Measurements from ENCODE around the gene RPS10.

DNA sequence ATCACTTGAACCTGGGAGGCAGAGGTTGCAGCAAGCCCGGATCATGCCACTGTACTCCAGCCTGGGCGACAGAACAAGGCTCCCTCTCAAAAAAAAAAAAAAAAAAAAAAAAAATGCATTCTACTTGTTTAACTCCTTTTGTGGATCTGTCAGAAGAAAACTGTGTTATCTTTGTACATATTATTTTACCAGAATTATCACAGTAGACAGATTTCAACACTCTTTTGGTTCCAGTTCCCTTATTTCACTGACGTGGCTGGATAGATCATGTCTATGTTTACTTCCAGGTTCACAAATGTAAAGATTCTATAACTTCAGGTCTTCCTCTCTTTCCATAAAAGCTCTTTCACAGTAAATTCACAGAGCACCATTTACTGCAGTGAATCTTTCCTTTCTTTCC, 51.8 kb downstream of the RPS10 start:
- TF ChIP-seq GATA2 (IDR thresholded peaks at IDR 0.05; ENCODE audit: low read depth, low read length): no peak
- TF ChIP-seq GATA3 (IDR thresholded peaks at IDR 0.05; ENCODE audit: low read depth, low read length): no peak

All from SH-SY5Y (cell line).